ENCODE measurements around the gene CHCHD3. TPM values are rescaled to one million over a fixed set of nuclear protein-coding genes. Genes with fewer than 3 reads are reported as not detected.

The CHCHD3 gene
- total RNA-seq, 4 donors from 2014 or later = 40.6 to 66.6 (median 48.1) TPM

DNA sequence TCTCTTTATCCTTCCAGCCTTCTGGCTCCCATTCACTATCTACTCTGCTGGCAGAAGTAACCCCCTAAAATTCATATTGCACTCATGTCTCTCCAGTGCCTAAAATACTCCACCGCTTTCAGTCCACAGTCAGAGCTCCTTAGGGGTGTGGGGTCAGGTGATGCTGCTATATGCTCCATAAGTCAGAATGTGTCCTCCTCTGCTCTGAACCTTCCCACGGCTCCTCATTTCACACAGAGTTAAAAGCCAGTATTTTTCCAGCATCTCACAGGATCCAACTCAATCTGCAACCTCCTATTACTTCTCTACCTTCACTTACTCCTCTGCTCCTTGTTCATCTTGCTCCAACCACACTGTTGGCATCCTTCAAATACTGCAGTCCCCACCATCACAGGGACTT is 31.1 kb upstream of the CHCHD3 start:
- no peaks in the 10 kb centered on the region for H3K36me3 ChIP-seq
- DNase-seq (ENCODE audit: low spot score in 2 of 2) = no peak
- WGBS, 2 donors = 87 to 98% methylated on average over 2 of the region's 2 CpGs
- no peaks in the 10 kb centered on the region for H3K4me1 ChIP-seq
- peaks cover 0 to 16% (median 0%) of the 10 kb centered on the region in 4 donors for H3K9me3 ChIP-seq
- no peak overlapping the region for H3K27ac ChIP-seq
- no peaks in the 10 kb centered on the region for H3K27me3 ChIP-seq
- H3K4me3 ChIP-seq = no peak overlapping the region
- TF ChIP-seq, protein P1, sequence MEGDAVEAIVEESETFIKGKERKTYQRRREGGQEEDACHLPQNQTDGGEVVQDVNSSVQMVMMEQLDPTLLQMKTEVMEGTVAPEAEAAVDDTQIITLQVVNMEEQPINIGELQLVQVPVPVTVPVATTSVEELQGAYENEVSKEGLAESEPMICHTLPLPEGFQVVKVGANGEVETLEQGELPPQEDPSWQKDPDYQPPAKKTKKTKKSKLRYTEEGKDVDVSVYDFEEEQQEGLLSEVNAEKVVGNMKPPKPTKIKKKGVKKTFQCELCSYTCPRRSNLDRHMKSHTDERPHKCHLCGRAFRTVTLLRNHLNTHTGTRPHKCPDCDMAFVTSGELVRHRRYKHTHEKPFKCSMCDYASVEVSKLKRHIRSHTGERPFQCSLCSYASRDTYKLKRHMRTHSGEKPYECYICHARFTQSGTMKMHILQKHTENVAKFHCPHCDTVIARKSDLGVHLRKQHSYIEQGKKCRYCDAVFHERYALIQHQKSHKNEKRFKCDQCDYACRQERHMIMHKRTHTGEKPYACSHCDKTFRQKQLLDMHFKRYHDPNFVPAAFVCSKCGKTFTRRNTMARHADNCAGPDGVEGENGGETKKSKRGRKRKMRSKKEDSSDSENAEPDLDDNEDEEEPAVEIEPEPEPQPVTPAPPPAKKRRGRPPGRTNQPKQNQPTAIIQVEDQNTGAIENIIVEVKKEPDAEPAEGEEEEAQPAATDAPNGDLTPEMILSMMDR (IDR thresholded peaks at IDR 0.05) = no peak
- TF ChIP-seq EP300 (IDR thresholded peaks at IDR 0.05) = no peak
- no peak for TF ChIP-seq POLR2A (IDR thresholded peaks at IDR 0.05)

DNA sequence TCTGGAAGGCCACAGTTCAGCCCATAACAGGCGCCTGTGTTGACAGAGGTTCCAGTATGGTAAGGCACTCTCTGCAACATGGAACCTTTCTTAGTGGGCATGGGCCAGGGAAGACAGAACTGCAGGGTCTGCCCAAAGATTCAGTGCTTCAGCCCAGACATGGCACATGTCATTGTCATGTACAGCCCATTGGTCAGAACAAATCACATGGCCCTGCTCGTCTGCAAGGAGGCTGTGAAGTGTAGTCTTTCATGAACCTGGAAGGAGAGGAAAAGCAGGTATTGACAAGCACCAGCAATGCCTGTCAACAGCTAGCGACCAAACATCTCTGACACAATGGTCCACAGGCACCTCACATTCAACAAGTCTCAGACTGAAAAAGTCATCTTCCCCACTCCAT is 30.4 kb upstream of the CHCHD3 start:
- no peak overlapping the region for H3K4me3 ChIP-seq
- H3K27me3 ChIP-seq = peaks cover 0 to 4% of the 10 kb centered on the region in 2 donors
- H3K36me3 ChIP-seq = no peaks in the 10 kb centered on the region
- DNase-seq (ENCODE audit: low spot score in 2 of 2) = no peak
- H3K4me1 ChIP-seq = no peaks in the 10 kb centered on the region
- H3K27ac ChIP-seq = no peak overlapping the region
- peaks cover 0 to 21% (median 0%) of the 10 kb centered on the region in 4 donors for H3K9me3 ChIP-seq
- no peak for TF ChIP-seq POLR2A (IDR thresholded peaks at IDR 0.05)
- WGBS, 2 donors = 82 to 92% methylated on average over 3 of the region's 3 CpGs

DNA sequence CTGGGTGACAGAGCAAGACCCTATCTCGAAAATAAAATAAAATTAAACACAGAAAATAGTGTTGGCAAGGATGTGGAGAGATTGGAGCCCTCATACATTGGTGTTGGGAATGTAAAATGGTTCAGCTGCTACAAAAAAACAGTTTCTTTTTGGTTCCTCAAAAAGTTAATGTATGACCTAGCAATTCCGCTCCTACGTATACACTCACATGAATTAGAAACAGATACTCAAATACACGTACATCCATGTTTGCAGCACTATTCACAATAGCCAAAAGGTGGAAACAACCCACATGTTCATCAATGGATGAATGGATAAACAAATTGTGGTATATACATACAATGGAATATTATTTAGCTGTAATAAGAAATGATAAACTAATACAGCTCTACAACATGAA is 28.4 kb upstream of the CHCHD3 start:
- TF ChIP-seq, protein P1 (IDR thresholded peaks at IDR 0.05) = no peak
- peaks cover 0 to 4% of the 10 kb centered on the region in 2 donors for H3K27me3 ChIP-seq
- no peak overlapping the region for H3K4me3 ChIP-seq
- DNase-seq (ENCODE audit: low spot score in 2 of 2) = no peak
- peaks cover 0 to 21% (median 0%) of the 10 kb centered on the region in 4 donors for H3K9me3 ChIP-seq
- no peak overlapping the region for H3K27ac ChIP-seq
- WGBS, 2 donors = 88 to 93% methylated on average over 4 of the region's 4 CpGs
- no peaks in the 10 kb centered on the region for H3K4me1 ChIP-seq
- H3K36me3 ChIP-seq = no peaks in the 10 kb centered on the region

DNA sequence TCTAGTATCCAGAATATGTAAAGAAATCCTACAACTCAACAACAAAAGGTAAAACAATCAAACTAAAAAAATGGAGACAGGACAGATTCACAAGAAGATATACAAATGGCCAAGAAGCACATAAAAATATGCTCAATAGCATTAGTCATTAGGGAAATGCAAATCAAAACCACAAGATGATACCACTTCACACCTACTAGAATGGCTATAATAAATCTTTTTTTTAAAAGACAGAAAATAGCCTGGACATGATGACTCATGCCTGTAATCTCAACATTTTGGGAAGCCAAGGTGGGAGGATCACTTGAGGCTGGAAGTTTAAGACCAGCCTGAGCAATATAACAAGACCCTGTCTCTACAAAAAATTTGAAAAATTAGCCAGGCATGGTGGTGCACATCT is 27.9 kb upstream of the CHCHD3 start:
- Histone ChIP-seq H3K9me3 (peaks cover 0 to 21% (median 0%) of the 10 kb centered on the region in 4 donors), H3K27ac (no peak overlapping the region), H3K36me3 (no peaks in the 10 kb centered on the region), H3K27me3 (peaks cover 0 to 4% of the 10 kb centered on the region in 2 donors), H3K4me3 (no peak overlapping the region), H3K4me1 (no peaks in the 10 kb centered on the region)
- TF ChIP-seq, protein P1 (IDR thresholded peaks at IDR 0.05) = no peak
- TF ChIP-seq POLR2A (IDR thresholded peaks at IDR 0.05) = no peak
- no peak for TF ChIP-seq EP300 (IDR thresholded peaks at IDR 0.05)
- DNase-seq (ENCODE audit: low spot score in 2 of 2) = no peak

DNA sequence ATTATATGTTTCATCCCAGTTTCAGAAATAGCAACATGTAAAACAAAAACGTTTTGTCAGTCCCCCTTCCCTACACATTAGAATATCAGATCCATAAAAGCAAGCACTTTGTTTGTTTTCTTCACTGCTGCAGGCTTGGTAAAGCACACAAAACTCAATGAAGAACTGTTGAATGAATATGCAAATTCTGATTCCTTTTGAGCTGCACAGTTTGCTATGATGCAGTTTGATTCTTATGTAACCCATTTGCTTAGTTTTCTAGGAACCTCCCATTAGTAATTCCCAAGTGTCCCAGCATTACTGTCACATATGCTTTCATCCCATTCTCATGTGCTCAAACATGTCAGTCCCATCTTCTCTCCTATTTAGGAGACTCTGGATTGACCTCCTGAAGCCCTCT is 26.1 kb upstream of the CHCHD3 start:
- H3K4me3 ChIP-seq = no peak overlapping the region
- no peaks in the 10 kb centered on the region for H3K36me3 ChIP-seq
- TF ChIP-seq, protein P1 (IDR thresholded peaks at IDR 0.05) = no peak
- no peak for TF ChIP-seq EP300 (IDR thresholded peaks at IDR 0.05)
- no peak for TF ChIP-seq POLR2A (IDR thresholded peaks at IDR 0.05)
- DNase-seq (ENCODE audit: low spot score in 2 of 2) = no peak
- WGBS, 2 donors = 25% methylated on average over 1 of the region's 1 CpG
- H3K9me3 ChIP-seq = peaks cover 0 to 21% (median 0%) of the 10 kb centered on the region in 4 donors
- H3K4me1 ChIP-seq = no peaks in the 10 kb centered on the region
- no peak overlapping the region for H3K27ac ChIP-seq
- peaks cover 0 to 4% of the 10 kb centered on the region in 2 donors for H3K27me3 ChIP-seq

All from tibial nerve (tissue), 4 donors.